Sigmoid colon (tissue), 4 donors: Measurements from ENCODE around the gene SNRPB2.

ENCODE experiments used
- CTCF ChIP-seq, 4 experiments: fragments of 450-650 bp in 3 of 4; fragments of 200-600 bp in 1 of 4; IDR thresholded peaks; one replicate each; pipeline ENCODE4 v1.5.1; 2016 to 2019; ENCODE audit warnings: antibody characterized with exemption in 4 of 4, mild to moderate bottlenecking in 3 of 4, moderate library complexity in 2 of 4
- EP300 ChIP-seq, 4 donors: sonication (generic); formaldehyde crosslinking; IDR thresholded peaks; one replicate each; pipeline ENCODE4 v1.6.1; 2017; ENCODE audit warnings: antibody characterized with exemption in 4 of 4
- POLR2A ChIP-seq, 2 donors: fragments of 450-650 bp; IDR thresholded peaks; one replicate each; pipeline ENCODE4 v1.6.1; 2016; ENCODE audit warnings: antibody characterized with exemption in 2 of 2, mild to moderate bottlenecking in 2 of 2, moderate library complexity in 2 of 2
- POLR2AphosphoS5 ChIP-seq, 4 donors: sonication (generic); formaldehyde crosslinking; IDR thresholded peaks; one replicate each; pipeline ENCODE4 v1.6.1; 2017; ENCODE audit warnings: antibody characterized with exemption in 4 of 4

DNA sequence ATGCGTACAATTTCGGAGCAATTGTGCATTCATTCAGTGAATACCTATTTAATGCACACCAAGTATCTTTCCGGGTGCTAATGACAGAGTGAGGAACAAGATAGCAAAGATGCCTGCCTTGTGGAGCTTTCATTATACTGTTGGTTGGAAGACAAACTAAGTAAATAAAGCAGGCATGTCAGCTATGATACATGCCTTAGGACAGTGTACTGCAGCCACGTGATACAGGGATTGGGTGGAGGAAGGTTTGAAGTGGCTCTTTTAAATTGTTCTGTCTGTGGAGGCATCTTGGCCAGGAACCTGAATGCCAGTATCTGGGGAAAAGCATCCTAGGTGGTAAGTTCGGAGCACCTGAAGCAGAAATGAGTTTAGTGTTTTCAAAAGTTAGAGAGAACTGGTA is 15.4 kb downstream of the SNRPB2 start:
- no peak for TF ChIP-seq CTCF (IDR thresholded peaks at IDR 0.05)
- TF ChIP-seq POLR2A (IDR thresholded peaks at IDR 0.05) = no peak
- no peak for TF ChIP-seq EP300 (IDR thresholded peaks at IDR 0.05)
- no peak for TF ChIP-seq POLR2AphosphoS5 (IDR thresholded peaks at IDR 0.05)
